HEK293 (cell line): ENCODE results near the gene SMS.

Experiments
- CTCF ChIP-seq: fragments of 450-650 bp; formaldehyde crosslinking; IDR thresholded peaks from 2 replicates; pipeline ENCODE4 v1.5.1; 2016; ENCODE audit warnings: missing biosample characterization, missing genetic modification characterization
- INSM2 ChIP-seq: fragments of 450-650 bp; formaldehyde crosslinking; IDR thresholded peaks from 2 replicates; pipeline ENCODE4 v1.5.1; 2016; ENCODE audit warnings: missing biosample characterization, missing genetic modification characterization
- ZBTB7A ChIP-seq: fragments of 450-650 bp; formaldehyde crosslinking; IDR thresholded peaks from 2 replicates; pipeline ENCODE4 v1.5.1; 2016; ENCODE audit warnings: low read depth, missing biosample characterization, missing genetic modification characterization
- ZNF10 ChIP-seq: fragments of 450-650 bp; formaldehyde crosslinking; IDR thresholded peaks from 2 replicates; pipeline ENCODE4 v1.5.1; 2017; ENCODE audit warnings: missing biosample characterization, missing genetic modification characterization
- ZNF121 ChIP-seq: fragments of 450-650 bp; formaldehyde crosslinking; IDR thresholded peaks from 2 replicates; pipeline ENCODE4 v1.5.1; 2016; ENCODE audit warnings: missing biosample characterization, missing genetic modification characterization
- ZNF23 ChIP-seq: fragments of 450-650 bp; formaldehyde crosslinking; IDR thresholded peaks from 2 replicates; pipeline ENCODE4 v1.5.1; 2016; ENCODE audit warnings: missing biosample characterization, missing genetic modification characterization, borderline replicate concordance
- ZNF266 ChIP-seq: fragments of 450-650 bp; formaldehyde crosslinking; IDR thresholded peaks from 2 replicates; pipeline ENCODE4 v1.5.1; 2016; ENCODE audit warnings: missing biosample characterization, missing genetic modification characterization, low read depth
- ZNF544 ChIP-seq: fragments of 450-650 bp; formaldehyde crosslinking; IDR thresholded peaks from 2 replicates; pipeline ENCODE4 v1.5.0; 2017; ENCODE audit warnings: missing biosample characterization, missing genetic modification characterization
- ZNF654 ChIP-seq: fragments of 450-650 bp; formaldehyde crosslinking; IDR thresholded peaks from 2 replicates; pipeline ENCODE4 v1.5.1; 2016; ENCODE audit warnings: low read depth, missing biosample characterization, missing genetic modification characterization
- TF ChIP-seq, protein P1 (sequence below): fragments of 450-650 bp; formaldehyde crosslinking; IDR thresholded peaks from 2 replicates; pipeline ENCODE4 v1.5.1; 2016; ENCODE audit warnings: missing biosample characterization, missing genetic modification characterization

DNA sequence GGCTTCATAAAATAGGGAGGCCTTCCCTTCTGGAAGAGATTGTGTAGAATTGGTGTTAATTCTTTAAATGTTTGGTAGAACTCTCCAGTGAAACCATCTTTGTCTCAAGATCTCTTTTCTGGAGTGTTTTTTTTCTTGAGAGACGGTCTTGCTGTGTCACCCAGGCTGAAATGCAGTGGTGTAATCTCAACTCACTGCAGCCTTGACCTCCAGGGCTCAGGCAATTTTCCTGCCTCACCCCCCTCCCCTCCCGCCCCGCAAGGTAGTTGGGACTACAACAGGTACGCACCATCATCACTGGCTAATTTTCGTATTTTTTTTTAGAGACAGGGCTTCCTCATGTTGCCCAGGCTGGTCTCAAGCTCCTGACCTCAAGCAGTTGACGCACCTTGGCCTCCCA lies 12.1 kb downstream of the SMS start:
- no peak for TF ChIP-seq ZNF10 (tag by site-specific recombination)
- no peak for TF ChIP-seq ZNF121
- TF ChIP-seq ZNF23 (tag by site-specific recombination): no peak
- TF ChIP-seq ZNF654 (tag by site-specific recombination): no peak
- no peak for TF ChIP-seq ZNF544
- TF ChIP-seq ZNF266 (tag by site-specific recombination): no peak
- TF ChIP-seq CTCF (tag by site-specific recombination): no peak
- TF ChIP-seq ZBTB7A (tag by site-specific recombination): no peak
- TF ChIP-seq INSM2 (tag by site-specific recombination): no peak
- TF ChIP-seq, protein P1, sequence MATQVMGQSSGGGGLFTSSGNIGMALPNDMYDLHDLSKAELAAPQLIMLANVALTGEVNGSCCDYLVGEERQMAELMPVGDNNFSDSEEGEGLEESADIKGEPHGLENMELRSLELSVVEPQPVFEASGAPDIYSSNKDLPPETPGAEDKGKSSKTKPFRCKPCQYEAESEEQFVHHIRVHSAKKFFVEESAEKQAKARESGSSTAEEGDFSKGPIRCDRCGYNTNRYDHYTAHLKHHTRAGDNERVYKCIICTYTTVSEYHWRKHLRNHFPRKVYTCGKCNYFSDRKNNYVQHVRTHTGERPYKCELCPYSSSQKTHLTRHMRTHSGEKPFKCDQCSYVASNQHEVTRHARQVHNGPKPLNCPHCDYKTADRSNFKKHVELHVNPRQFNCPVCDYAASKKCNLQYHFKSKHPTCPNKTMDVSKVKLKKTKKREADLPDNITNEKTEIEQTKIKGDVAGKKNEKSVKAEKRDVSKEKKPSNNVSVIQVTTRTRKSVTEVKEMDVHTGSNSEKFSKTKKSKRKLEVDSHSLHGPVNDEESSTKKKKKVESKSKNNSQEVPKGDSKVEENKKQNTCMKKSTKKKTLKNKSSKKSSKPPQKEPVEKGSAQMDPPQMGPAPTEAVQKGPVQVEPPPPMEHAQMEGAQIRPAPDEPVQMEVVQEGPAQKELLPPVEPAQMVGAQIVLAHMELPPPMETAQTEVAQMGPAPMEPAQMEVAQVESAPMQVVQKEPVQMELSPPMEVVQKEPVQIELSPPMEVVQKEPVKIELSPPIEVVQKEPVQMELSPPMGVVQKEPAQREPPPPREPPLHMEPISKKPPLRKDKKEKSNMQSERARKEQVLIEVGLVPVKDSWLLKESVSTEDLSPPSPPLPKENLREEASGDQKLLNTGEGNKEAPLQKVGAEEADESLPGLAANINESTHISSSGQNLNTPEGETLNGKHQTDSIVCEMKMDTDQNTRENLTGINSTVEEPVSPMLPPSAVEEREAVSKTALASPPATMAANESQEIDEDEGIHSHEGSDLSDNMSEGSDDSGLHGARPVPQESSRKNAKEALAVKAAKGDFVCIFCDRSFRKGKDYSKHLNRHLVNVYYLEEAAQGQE (tag by site-specific recombination): no peak
